Neural crest cell (in vitro differentiated cells): Measurements from ENCODE around the gene MYEF2. TPM values are rescaled to one million over a fixed set of nuclear protein-coding genes. Genes with fewer than 3 reads are reported as not detected.

ENCODE experiments used
- DNase-seq: peaks from one replicate; pipeline ENCODE4 v3.0.0; 2021; ENCODE audit warnings: low read depth, mixed read lengths, low spot score
- H3K27ac Mint-ChIP-seq: one replicate; pipeline ENCODE4 v1.8.0; 2021; ENCODE audit warnings: mild to moderate bottlenecking, mixed read lengths; ENCODE audit not compliant: unreplicated experiment
- H3K27me3 Mint-ChIP-seq: 2 replicates; pipeline ENCODE4 v1.8.0; 2021; ENCODE audit warnings: low read depth, mild to moderate bottlenecking, mixed read lengths
- H3K36me3 Mint-ChIP-seq: 2 replicates; pipeline ENCODE4 v1.8.0; 2021; ENCODE audit warnings: low read depth, mild to moderate bottlenecking, mixed read lengths
- H3K4me1 Mint-ChIP-seq: 2 replicates; pipeline ENCODE4 v1.8.0; 2021; ENCODE audit warnings: mixed read lengths
- H3K4me3 Mint-ChIP-seq: one replicate; pipeline ENCODE4 v1.8.0; 2021; ENCODE audit warnings: mild to moderate bottlenecking, mixed read lengths
- H3K9me3 Mint-ChIP-seq: 2 replicates; pipeline ENCODE4 v1.8.0; 2021; ENCODE audit warnings: mixed read lengths
- CTCF ChIP-seq: fragments of 200-600 bp; sonication (generic); conservative IDR thresholded peaks from 2 replicates; pipeline ENCODE4 v1.5.0; 2021; ENCODE audit warnings: antibody characterized with exemption, mild to moderate bottlenecking
- total RNA-seq: library from RNA; stranded (reverse); gene quantifications from 2 replicates; pipeline ENCODE4 v1.2.1, GENCODE V29; 2021

Gene MYEF2
- total RNA-seq, 1 donor from 2014 or later, result 110 TPM

- H3K9me3 Mint-ChIP-seq, result peaks cover 6% of the 10 kb centered on the region
- H3K36me3 Mint-ChIP-seq, result no peaks in the 10 kb centered on the region
- no peak for TF ChIP-seq CTCF
- H3K27me3 Mint-ChIP-seq, result no peaks in the 10 kb centered on the region
- DNase-seq, result no peak
- H3K4me1 Mint-ChIP-seq, result peaks cover 12% of the 10 kb centered on the region
- no peak overlapping the region for H3K4me3 Mint-ChIP-seq
- H3K27ac Mint-ChIP-seq, result no peak overlapping the region
Measured at GRCh38 chr15:48086133-48086532, 92.0 kb downstream of the MYEF2 start.

- no peak for DNase-seq
- Mint-ChIP-seq H3K27me3 (no peaks in the 10 kb centered on the region), H3K4me1 (peaks cover 12% of the 10 kb centered on the region), H3K9me3 (peaks cover 6% of the 10 kb centered on the region), H3K4me3 (no peak overlapping the region), H3K36me3 (no peaks in the 10 kb centered on the region), H3K27ac (no peak overlapping the region)
- no peak for TF ChIP-seq CTCF
Measured at GRCh38 chr15:48085591-48085930, 92.5 kb downstream of the MYEF2 start.

- Mint-ChIP-seq H3K36me3 (no peaks in the 10 kb centered on the region), H3K27ac (no peak overlapping the region), H3K4me3 (no peak overlapping the region), H3K27me3 (no peaks in the 10 kb centered on the region), H3K4me1 (peaks cover 7% of the 10 kb centered on the region), H3K9me3 (peaks cover 6% of the 10 kb centered on the region)
- TF ChIP-seq CTCF, result peak; percentile 62
- DNase-seq, result no peak
Measured at GRCh38 chr15:48084759-48085590, 93.1 kb downstream of the MYEF2 start.

Other genes with a start within 250 kb of the MYEF2 start
- gene SLC24A5, start 57.3 kb downstream of the MYEF2 start, total RNA-seq, result 0.16 TPM in 1 of 2 replicates, not detected in the other
- gene CTXN2, start 13.4 kb upstream of the MYEF2 start, total RNA-seq, result 0.18 and 0.26 TPM in 2 replicates
- gene SLC12A1, start 28.0 kb upstream of the MYEF2 start, total RNA-seq, result 0.16 and 0.20 TPM in 2 replicates
- gene DUT, start 153.1 kb upstream of the MYEF2 start, total RNA-seq, result 132 and 137 TPM in 2 replicates